Measurements from ENCODE around the gene CLCF1.
"Not testable (repeated sequence)": the region's sequence is repeated elsewhere in the genome, so short reads cannot be mapped to it uniquely, and the experiment has no call there.

The CLCF1 gene

DNA sequence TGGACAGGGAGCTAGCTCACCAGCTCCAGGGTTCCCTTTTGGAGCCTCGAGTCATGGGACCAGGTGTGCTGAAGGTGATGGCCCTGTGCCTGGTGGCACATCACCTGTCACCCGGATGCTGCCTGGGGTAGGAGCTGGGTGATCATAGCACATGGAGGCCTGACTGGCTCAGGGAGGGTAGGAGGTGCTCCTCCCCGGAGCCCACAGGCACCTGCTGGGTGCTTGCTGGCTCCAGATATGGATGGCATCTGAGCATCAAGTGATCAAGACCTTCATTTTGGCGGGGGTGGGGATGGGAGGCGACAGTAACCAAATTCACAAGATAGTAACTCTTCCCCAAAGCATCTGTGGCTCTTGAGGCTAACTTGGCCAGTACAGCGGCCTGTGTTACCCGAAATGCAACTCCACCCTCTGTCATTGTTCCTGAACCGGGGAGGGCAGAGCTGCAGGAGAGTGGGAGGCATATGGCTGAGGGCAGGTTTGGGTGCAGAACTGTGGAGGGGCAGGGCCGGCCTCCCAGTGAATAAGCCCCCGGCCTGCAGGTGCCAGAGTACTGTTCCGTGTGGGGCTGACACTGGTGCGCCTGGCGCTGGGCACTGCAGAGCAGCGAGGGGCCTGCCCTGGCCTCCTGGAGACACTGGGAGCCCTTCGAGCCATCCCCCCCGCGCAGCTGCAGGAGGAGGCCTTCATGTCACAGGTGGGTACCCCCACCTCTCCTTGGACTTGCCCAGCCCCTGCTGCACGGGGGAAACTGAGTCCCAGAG lies 35.2 kb upstream of the CLCF1 start:
- DNase-seq (ENCODE audit: low read depth), result no peak

DNA sequence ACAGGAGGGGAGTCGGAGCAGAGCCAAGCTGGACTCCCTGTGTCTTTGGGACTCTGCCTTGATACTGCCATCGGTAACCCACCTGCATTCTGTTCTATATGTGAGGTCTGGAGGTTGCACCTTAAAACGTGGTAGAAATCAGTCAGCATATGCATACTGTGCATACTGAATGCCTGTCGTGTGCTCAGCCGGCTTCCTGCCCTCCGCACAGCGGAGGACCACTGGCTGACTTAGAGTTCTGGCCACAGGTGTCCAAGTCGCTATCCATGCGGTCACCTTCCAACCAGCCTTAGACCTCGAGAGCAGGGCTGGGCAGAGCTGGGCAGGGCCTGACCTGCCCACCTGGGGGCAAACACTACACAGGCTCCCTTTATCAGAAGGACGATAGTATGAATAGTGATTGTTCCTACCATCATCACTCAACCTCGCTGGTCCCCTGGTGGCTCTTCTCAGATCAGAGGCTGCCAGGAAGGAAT lies 34.3 kb upstream of the CLCF1 start:
- DNase-seq (ENCODE audit: low read depth), result no peak

GRCh38 chr11:67406969-67407687 lies 33.7 kb upstream of the CLCF1 start:
- no peak for DNase-seq (ENCODE audit: low read depth)

DNA sequence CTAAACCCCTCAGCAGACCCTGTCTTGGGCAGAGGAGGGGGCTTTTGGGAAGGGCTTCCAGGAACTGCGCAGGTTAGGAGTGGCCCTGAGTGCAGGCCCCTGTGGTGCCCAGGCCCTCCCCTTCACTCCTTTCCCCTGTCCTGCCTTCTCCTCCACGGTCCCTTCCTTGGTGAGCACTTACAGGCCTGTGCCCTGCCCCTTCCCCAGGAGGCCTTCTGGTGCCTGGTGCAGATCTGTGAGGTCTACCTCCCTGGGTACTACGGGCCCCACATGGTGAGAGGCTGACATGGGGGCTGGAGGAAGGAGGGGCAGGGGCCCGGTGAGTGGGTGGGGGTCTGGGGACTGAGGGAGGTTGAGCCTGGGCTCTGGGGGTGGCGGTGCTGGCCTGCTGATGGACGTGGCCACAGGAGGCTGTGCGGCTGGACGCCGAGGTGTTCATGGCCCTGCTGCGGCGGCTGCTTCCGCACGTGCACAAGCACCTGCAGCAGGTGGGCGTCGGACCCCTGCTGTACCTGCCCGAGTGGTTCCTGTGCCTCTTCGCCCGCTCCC lies 33.1 kb upstream of the CLCF1 start:
- DNase-seq (ENCODE audit: low read depth), result no peak

- no peak for DNase-seq (ENCODE audit: low read depth)
Observed at GRCh38 chr11:67405688-67406339, 32.4 kb upstream of the CLCF1 start.

- DNase-seq (ENCODE audit: low read depth), result no peak
Observed at GRCh38 chr11:67405196-67405567, 31.8 kb upstream of the CLCF1 start.

- no peak for DNase-seq (ENCODE audit: low read depth)
Observed at GRCh38 chr11:67404515-67405195, 31.3 kb upstream of the CLCF1 start.

- not testable (repeated sequence) for DNase-seq (ENCODE audit: low read depth)
Observed at GRCh38 chr11:67403085-67403484, 29.7 kb upstream of the CLCF1 start.

- DNase-seq (ENCODE audit: low read depth), result not testable (repeated sequence)
Observed at GRCh38 chr11:67402192-67402839, 28.9 kb upstream of the CLCF1 start.

DNA sequence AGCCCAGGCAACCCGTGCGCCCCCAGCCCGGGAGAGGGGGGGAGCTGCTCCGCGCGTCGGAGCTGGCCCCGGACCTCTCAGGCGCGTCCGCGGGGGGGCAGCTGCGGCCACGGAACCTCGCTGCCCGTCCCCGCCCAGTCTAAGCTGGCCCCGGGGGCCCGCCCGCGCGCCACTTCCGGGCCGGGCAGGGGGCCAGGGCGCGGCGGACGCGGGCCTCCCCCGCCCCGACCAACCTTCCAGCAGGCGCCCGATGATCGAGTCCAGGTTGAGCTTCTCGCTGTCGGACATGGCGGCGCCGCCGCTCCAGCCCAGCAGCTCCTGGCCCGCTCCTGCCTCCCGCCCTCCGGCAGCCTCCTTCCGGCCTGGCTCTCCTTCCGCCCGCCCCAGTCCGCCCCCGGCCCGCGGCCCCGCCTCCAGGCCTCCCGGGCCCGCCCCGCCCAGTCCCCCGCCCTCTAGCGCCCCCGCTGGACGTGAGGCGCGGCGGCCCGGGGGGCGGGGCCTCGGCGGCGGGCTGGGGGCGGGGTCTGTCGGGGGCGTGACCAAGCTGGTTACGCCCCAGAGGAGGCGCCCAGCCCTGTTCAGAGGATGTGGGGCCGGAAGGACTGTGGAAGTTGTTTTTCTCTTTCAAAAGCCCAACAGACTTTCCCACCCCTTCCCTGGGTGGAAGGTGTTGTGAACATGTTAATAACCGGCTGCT lies 28.2 kb upstream of the CLCF1 start, which contains the start of gene PPP1CA:
PPP1CA (minus strand) TSS at position 364 of the 697 bp plus-strand sequence; CDS start at position 288, 76 bp downstream.
- peak; percentile 90 for DNase-seq (ENCODE audit: low read depth)

- no peak for DNase-seq (ENCODE audit: low read depth)
Observed at GRCh38 chr11:67400942-67401494, 27.6 kb upstream of the CLCF1 start.

- DNase-seq (ENCODE audit: low read depth), result no peak
Observed at GRCh38 chr11:67400251-67400941, 27.0 kb upstream of the CLCF1 start.

GRCh38 chr11:67398661-67399563 lies 25.5 kb upstream of the CLCF1 start:
- no peak for DNase-seq (ENCODE audit: low read depth)

- no peak for DNase-seq (ENCODE audit: low read depth)
Observed at GRCh38 chr11:67397986-67398660, 24.7 kb upstream of the CLCF1 start.

GRCh38 chr11:67397536-67397935 lies 24.1 kb upstream of the CLCF1 start:
- DNase-seq (ENCODE audit: low read depth), result no peak

- DNase-seq (ENCODE audit: low read depth), result no peak
Observed at GRCh38 chr11:67396587-67397389, 23.4 kb upstream of the CLCF1 start.

- DNase-seq (ENCODE audit: low read depth), result no peak
Observed at GRCh38 chr11:67396259-67396581, 22.8 kb upstream of the CLCF1 start.

Measured in T follicular helper cell (primary cell).